K562 (cell line): ENCODE results near the gene RDH13. TPM values are rescaled to one million over a fixed set of nuclear protein-coding genes. Genes with fewer than 3 reads are reported as not detected.
A peak's percentile ranks its signal among the peaks of the same experiment; 100 is the strongest.

Source experiments
- BHLHE40 ChIP-seq: IDR thresholded peaks from 2 replicates; pipeline ENCODE4 v1.6.1; 2011; ENCODE audit warnings: low read length, improper control_type of control experiment
- CC2D1A ChIP-seq: fragments of 450-650 bp; IDR thresholded peaks from 2 replicates; pipeline ENCODE4 v1.6.1; 2017; ENCODE audit warnings: mild to moderate bottlenecking
- E4F1 ChIP-seq: fragments of 250-450 bp; sonication (Bioruptor Pico); IDR thresholded peaks from 2 replicates; pipeline ENCODE4 v1.5.0; 2021; ENCODE audit warnings: mild to moderate bottlenecking, borderline replicate concordance
- EP400 ChIP-seq: fragments of 450-650 bp; IDR thresholded peaks from 2 replicates; pipeline ENCODE4 v1.6.1; 2017; ENCODE audit warnings: antibody characterized with exemption, mild to moderate bottlenecking, moderate library complexity
- FOS ChIP-seq: IDR thresholded peaks from 3 replicates; pipeline ENCODE4 v1.6.1; 2011; ENCODE audit not compliant: insufficient read length; ENCODE audit errors: extremely low read depth
- FOSL1 ChIP-seq: fragments of 200-800 bp; sonication (Bioruptor generic); conservative IDR thresholded peaks from 2 replicates; pipeline ENCODE4 v1.6.1; 2016; ENCODE audit warnings: missing genetic modification characterization, missing compliant biosample characterization
- NFIC ChIP-seq: fragments of 450-650 bp; IDR thresholded peaks from 2 replicates; pipeline ENCODE4 v1.6.1; 2017; ENCODE audit warnings: mild to moderate bottlenecking, inconsistent platforms
- NFRKB ChIP-seq: fragments of 450-650 bp; IDR thresholded peaks from 2 replicates; pipeline ENCODE4 v1.6.1; 2016; ENCODE audit warnings: low read depth
- NR2C1 ChIP-seq, 2 experiments: fragments of 450-650 bp; IDR thresholded peaks; 2 replicates each; pipeline ENCODE4 v1.6.1; 2017; ENCODE audit warnings: mild to moderate bottlenecking in 2 of 2, antibody characterized with exemption in 1 of 2, inconsistent platforms in 1 of 2, missing compliant biosample characterization in 1 of 2, missing genetic modification characterization in 1 of 2
- POLR2AphosphoS2 ChIP-seq: IDR thresholded peaks from 2 replicates; pipeline ENCODE4 v1.6.1; 2012; ENCODE audit warnings: low read length, improper control_type of control experiment
- SAP30 ChIP-seq: fragments of 200-600 bp; sonication (generic); IDR thresholded peaks from 2 replicates; pipeline ENCODE4 v1.6.1; 2012; ENCODE audit warnings: borderline replicate concordance, low read depth, mild to moderate bottlenecking, moderate library complexity, low read length, control low read depth, inconsistent platforms; ENCODE audit not compliant: insufficient read depth, poor library complexity, severe bottlenecking
- SNRNP70 ChIP-seq: fragments of 200-400 bp; formaldehyde crosslinking; optimal IDR thresholded peaks from 2 replicates; pipeline ENCODE3; 2017; ENCODE audit warnings: low read depth, low read length
- TRIM25 ChIP-seq: fragments of 450-650 bp; IDR thresholded peaks from 2 replicates; pipeline ENCODE4 v1.7.0; 2016; ENCODE audit warnings: borderline replicate concordance
- ZNF134 ChIP-seq: fragments of 250-450 bp; sonication (Bioruptor Pico); conservative IDR thresholded peaks from 2 replicates; pipeline ENCODE4 v1.4.0; 2020
- ZNF23 ChIP-seq: fragments of 250-450 bp; sonication (Bioruptor Pico); IDR thresholded peaks from 2 replicates; pipeline ENCODE4 v1.4.0; 2020; ENCODE audit warnings: mild to moderate bottlenecking
- ZNF3 ChIP-seq: fragments of 250-450 bp; sonication (Bioruptor Pico); IDR thresholded peaks from 2 replicates; pipeline ENCODE4 v1.5.0; 2021; ENCODE audit warnings: mild to moderate bottlenecking, moderate library complexity
- ZNF551 ChIP-seq: fragments of 250-450 bp; sonication (Bioruptor Pico); IDR thresholded peaks from 2 replicates; pipeline ENCODE4 v1.5.0; 2021; ENCODE audit warnings: mild to moderate bottlenecking, moderate library complexity
- ZNF696 ChIP-seq: fragments of 250-450 bp; sonication (Bioruptor Pico); conservative IDR thresholded peaks from 2 replicates; pipeline ENCODE4 v1.4.0; 2020; ENCODE audit warnings: mild to moderate bottlenecking, moderate library complexity
- polyA plus RNA-seq, 8 experiments: library from polyadenylated mRNA; depleted of rRNA in 4 of 8; stranded (reverse) in 5 of 8; unstranded in 3 of 8; fragments of >200 nt; fragmentation: Nextera tagmentation in 2 of 8; fragmentation: Illumina TruSeq in 1 of 8; extraction: Ambion mirVana in 2 of 8; extraction: Trizol in 1 of 8; gene quantifications; 2 replicates each; pipeline versions ENCODE4 v1.2.1 to v1.2.3, GENCODE V29; 2011 to 2014; ENCODE audit warnings: inconsistent platforms in 1 of 8, missing spikeins in 1 of 8
- total RNA-seq, 7 experiments: library from RNA; depleted of rRNA in 6 of 7; stranded (reverse); fragments of >200 nt in 6 of 7; fragmentation: Illumina TruSeq in 2 of 7; extraction: Trizol in 2 of 7; gene quantifications; 2 replicates each; pipeline versions ENCODE4 v1.2.1 to v1.2.3, GENCODE V29; 2011 to 2021; ENCODE audit warnings: low replicate concordance in 1 of 7
- TF ChIP-seq, protein P1 (sequence below): IDR thresholded peaks from 2 replicates; pipeline ENCODE4 v1.6.1; 2012; ENCODE audit warnings: low read depth, low read length, improper control_type of control experiment, borderline replicate concordance
- TF ChIP-seq, protein P2 (sequence below), 2 experiments: fragments of 450-650 bp in 1 of 2; sonication (generic) in 1 of 2; formaldehyde crosslinking in 1 of 2; IDR thresholded peaks in 1 of 2; conservative IDR thresholded peaks in 1 of 2; 2 replicates each; pipeline versions ENCODE4 v1.6.1 to v1.8.1; 2016 to 2023; ENCODE audit warnings: mild to moderate bottlenecking in 2 of 2, moderate library complexity in 2 of 2, inconsistent platforms in 1 of 2, missing genetic modification reagents in 1 of 2

RDH13 gene
- total and polyA plus RNA-seq, 9 of the 15 experiments (the other 6 are each of a cell fraction or from before 2014, with no cell fraction given), result 7.5 to 70.3 (median 39.5) TPM

DNA sequence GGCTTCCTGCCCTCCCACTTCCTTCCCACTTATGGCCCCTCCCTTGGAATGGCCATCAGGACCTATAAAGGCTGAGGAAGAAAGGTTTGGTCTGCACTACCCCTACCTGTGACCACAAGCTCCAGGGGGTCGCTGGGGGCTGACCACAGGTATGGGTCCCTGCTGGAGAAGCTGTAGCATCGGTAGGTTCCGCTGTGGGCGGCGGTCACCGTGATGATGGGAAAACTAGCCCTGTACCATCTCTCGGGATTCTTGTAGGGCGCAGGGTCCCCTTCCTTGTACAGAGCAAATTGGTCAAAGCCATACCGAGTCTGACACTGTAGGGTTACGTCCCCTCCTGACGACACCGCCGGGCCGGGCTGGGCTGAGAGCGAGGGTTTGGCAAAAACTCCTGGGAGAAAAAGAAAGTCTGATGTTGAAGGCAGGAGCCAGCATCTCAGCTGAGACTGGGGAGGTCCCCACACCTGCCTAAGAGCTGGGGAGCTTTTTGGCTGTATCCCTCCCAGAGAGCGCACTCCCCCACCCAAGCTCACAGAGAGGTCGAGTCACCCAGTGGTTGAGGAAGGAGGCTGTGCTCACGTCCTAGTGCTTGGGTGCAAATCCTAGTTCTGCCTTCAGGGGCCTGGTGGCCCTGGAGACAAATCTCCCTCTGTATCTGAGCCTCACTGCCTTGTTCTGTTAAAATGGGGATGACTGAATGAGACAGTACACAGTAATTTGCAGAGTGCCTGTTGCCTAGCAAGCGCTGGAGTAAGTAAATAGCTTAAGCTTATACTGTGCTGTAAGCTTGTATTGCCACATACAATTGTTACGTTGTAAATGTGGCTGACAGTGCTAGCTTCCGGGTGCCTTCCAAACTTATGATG lies 35.2 kb downstream of the RDH13 start (continued):
- TF ChIP-seq, protein P1, sequence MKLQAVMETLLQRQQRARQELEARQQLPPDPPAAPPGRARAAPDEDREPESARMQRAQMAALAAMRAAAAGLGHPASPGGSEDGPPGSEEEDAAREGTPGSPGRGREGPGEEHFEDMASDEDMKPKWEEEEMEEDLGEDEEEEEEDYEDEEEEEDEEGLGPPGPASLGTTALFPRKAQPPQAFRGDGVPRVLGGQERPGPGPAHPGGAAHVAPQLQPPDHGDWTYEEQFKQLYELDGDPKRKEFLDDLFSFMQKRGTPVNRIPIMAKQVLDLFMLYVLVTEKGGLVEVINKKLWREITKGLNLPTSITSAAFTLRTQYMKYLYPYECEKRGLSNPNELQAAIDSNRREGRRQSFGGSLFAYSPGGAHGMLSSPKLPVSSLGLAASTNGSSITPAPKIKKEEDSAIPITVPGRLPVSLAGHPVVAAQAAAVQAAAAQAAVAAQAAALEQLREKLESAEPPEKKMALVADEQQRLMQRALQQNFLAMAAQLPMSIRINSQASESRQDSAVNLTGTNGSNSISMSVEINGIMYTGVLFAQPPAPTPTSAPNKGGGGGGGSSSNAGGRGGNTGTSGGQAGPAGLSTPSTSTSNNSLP, result no peak
- TF ChIP-seq ZNF134 (CRISPR knock-in tag), result no peak
- no peak for TF ChIP-seq ZNF3 (CRISPR knock-in tag)
- no peak for TF ChIP-seq TRIM25
- no peak for TF ChIP-seq ZNF551 (CRISPR knock-in tag)
- TF ChIP-seq NR2C1 (IDR thresholded peaks at IDR 0.05), result no peak
- TF ChIP-seq NR2C1 (tag; IDR thresholded peaks at IDR 0.05), result no peak
- TF ChIP-seq ZNF696 (CRISPR knock-in tag), result no peak
- no peak for TF ChIP-seq CC2D1A
- peak; percentile 9; the same call in 1 of the 2 replicates for TF ChIP-seq NFIC
- TF ChIP-seq FOS, result no peak
- TF ChIP-seq, protein P2, sequence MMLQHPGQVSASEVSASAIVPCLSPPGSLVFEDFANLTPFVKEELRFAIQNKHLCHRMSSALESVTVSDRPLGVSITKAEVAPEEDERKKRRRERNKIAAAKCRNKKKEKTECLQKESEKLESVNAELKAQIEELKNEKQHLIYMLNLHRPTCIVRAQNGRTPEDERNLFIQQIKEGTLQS (IDR thresholded peaks at IDR 0.05), result no peak
- TF ChIP-seq, protein P2 (CRISPR knock-in tag; conservative IDR thresholded peaks at IDR 0.05), result no peak
- TF ChIP-seq SNRNP70, result no peak
- TF ChIP-seq FOSL1 (tag), result no peak
- no peak for TF ChIP-seq NFRKB
- TF ChIP-seq BHLHE40, result 0 out of 2 replicates have a peak, but pooled peaks have one; percentile 10
- TF ChIP-seq POLR2AphosphoS2, result peak; percentile 61
- TF ChIP-seq SAP30, result no peak
- TF ChIP-seq E4F1 (CRISPR knock-in tag), result no peak
- TF ChIP-seq EP400, result peak; percentile 43
- TF ChIP-seq ZNF23, result no peak
